Omental fat pad (tissue), 4 donors: ENCODE results near the gene KXD1. TPM values are rescaled to one million over a fixed set of nuclear protein-coding genes. Genes with fewer than 3 reads are reported as not detected.

ENCODE experiments used
- ATAC-seq: fragments of 150-250 bp; one replicate; pipeline ENCODE4 v1.9.1; 2016; ENCODE audit warnings: mild to moderate bottlenecking, moderate library complexity; ENCODE audit not compliant: low FRiP score
- DNase-seq: peaks from one replicate; pipeline ENCODE4 v3.0.0-alpha.2; 2019; ENCODE audit warnings: low spot score
- CTCF ChIP-seq, 3 donors: fragments of 450-650 bp; IDR thresholded peaks; one replicate each; pipeline ENCODE4 v1.5.1; 2016 to 2017; ENCODE audit warnings: antibody characterized with exemption in 3 of 3, mild to moderate bottlenecking in 3 of 3, moderate library complexity in 2 of 3
- total RNA-seq, 4 donors: library from RNA; depleted of rRNA; stranded (reverse); fragments of >200 nt; gene quantifications; one replicate each; pipeline ENCODE4 v1.1.0, GENCODE V29; 2016

Gene KXD1
- total RNA-seq, 4 donors from 2014 or later = 96.9 to 140 (median 102) TPM

- DNase-seq = no peak
- peak; percentile 37 for ATAC-seq
- no peak for TF ChIP-seq CTCF (IDR thresholded peaks at IDR 0.05)
Observed at GRCh38 chr19:18543814-18544475, 13.7 kb upstream of the KXD1 start.

- DNase-seq (no peak), ATAC-seq (no peak)
- TF ChIP-seq CTCF (IDR thresholded peaks at IDR 0.05) = no peak
Observed at GRCh38 chr19:18551631-18552030, 6.0 kb upstream of the KXD1 start.

- ATAC-seq = peak; percentile 31
- no peak for TF ChIP-seq CTCF (IDR thresholded peaks at IDR 0.05)
Observed at GRCh38 chr19:18558202-18558555, 509 bp downstream of the KXD1 start.

GRCh38 chr19:18558604-18559003, 934 bp downstream of the KXD1 start:
- DNase-seq (no peak), ATAC-seq (no peak)
- no peak for TF ChIP-seq CTCF (IDR thresholded peaks at IDR 0.05)

More at GRCh38 chr19:18558202-18558555, 509 bp downstream of the KXD1 start:
- DNase-seq = no peak

GRCh38 chr19:18559685-18560084, 2.0 kb downstream of the KXD1 start:
- no peak for ATAC-seq
- no peak for TF ChIP-seq CTCF (IDR thresholded peaks at IDR 0.05)
- DNase-seq = no peak

- ATAC-seq = no peak
- DNase-seq = no peak
- no peak for TF ChIP-seq CTCF (IDR thresholded peaks at IDR 0.05)
Observed at GRCh38 chr19:18562086-18562485, 4.4 kb downstream of the KXD1 start.

GRCh38 chr19:18566953-18567352, 9.3 kb downstream of the KXD1 start:
- ATAC-seq (no peak), DNase-seq (no peak)
- no peak for TF ChIP-seq CTCF (IDR thresholded peaks at IDR 0.05)
